Heart right ventricle (tissue), 16 donors: ENCODE measurements around the gene RAD51AP2. TPM values are rescaled to one million over a fixed set of nuclear protein-coding genes. Genes with fewer than 3 reads are reported as not detected.

Experiments
- ATAC-seq, 8 donors: fragments of 200-7000 bp; cut with Tn5 transposase; one replicate each; pipeline ENCODE4 v1.9.1; 2020; ENCODE audit warnings: mild to moderate bottlenecking in 8 of 8, moderate library complexity in 8 of 8, moderate number of reproducible peaks in 1 of 8
- DNase-seq, 2 donors: peaks; one replicate each; pipeline ENCODE4 v3.0.0-alpha.2; 2020
- H3K27ac ChIP-seq, 10 donors: fragments of 200-600 bp; sonication (generic) in 2 of 10; one replicate each; pipeline versions ENCODE4 v1.5.0 to v1.8.0; 2020 to 2022; ENCODE audit warnings: mild to moderate bottlenecking in 3 of 10
- H3K27me3 ChIP-seq, 7 donors: fragments of 200-600 bp; one replicate each; pipeline ENCODE4 v1.8.0; 2021 to 2022; ENCODE audit warnings: mild to moderate bottlenecking in 2 of 7
- H3K36me3 ChIP-seq, 9 donors: fragments of 200-600 bp; sonication (generic) in 1 of 9; one replicate each; pipeline versions ENCODE4 v1.5.0 to v1.8.0; 2020 to 2022; ENCODE audit warnings: mild to moderate bottlenecking in 2 of 9
- H3K4me1 ChIP-seq, 9 donors: fragments of 200-600 bp; sonication (generic) in 1 of 9; one replicate each; pipeline versions ENCODE4 v1.5.0 to v1.8.0; 2020 to 2022; ENCODE audit warnings: mild to moderate bottlenecking in 4 of 9
- H3K4me3 ChIP-seq, 10 donors: fragments of 200-600 bp; sonication (generic) in 2 of 10; one replicate each; pipeline versions ENCODE4 v1.5.0 to v1.8.0; 2020 to 2022; ENCODE audit warnings: mild to moderate bottlenecking in 7 of 10, moderate library complexity in 2 of 10
- H3K9me3 ChIP-seq, 11 donors: fragments of 200-600 bp in 10 of 11; sonication (generic) in 2 of 11; one replicate each; pipeline versions ENCODE4 v1.5.0 to v1.8.0; 2013 to 2022; ENCODE audit warnings: mild to moderate bottlenecking in 2 of 11, control low read depth in 1 of 11, moderate library complexity in 1 of 11
- WGBS, 2 donors: extraction: QIAGEN DNeasy Blood & Tissue Kit; methylation state at CpG; one replicate each; pipeline ENCODE4 v1.1.7; 2013; ENCODE audit warnings: inconsistent platforms in 1 of 2; 5-methylcytosine and 5-hydroxymethylcytosine counted together
- intact Hi-C, 10 donors: fragments of 100-400 bp; cut with DNase I; formaldehyde crosslinking; loops; one replicate each; pipeline versions ENCODE4 v1.11.1 to v1.14.2; 2022
- polyA plus RNA-seq, 2 donors: library from polyadenylated mRNA; stranded (reverse); fragments of 200-250 nt; gene quantifications; one replicate each; pipeline ENCODE4 v1.2.3, GENCODE V29; 2013
- total RNA-seq, 10 donors: library from RNA; stranded (reverse); fragmentation: NEBNext Ultra II Directional in 3 of 10; extraction: Animal tissue kit (Norgen Biotek cat#: 25700) in 3 of 10; gene quantifications; one replicate each; pipeline versions ENCODE4 v1.2.1 to v1.2.4, GENCODE V29; 2021 to 2023
- TF ChIP-seq, protein P1 (sequence below), 9 donors: fragments of 200-600 bp; sonication (generic) in 2 of 9; IDR thresholded peaks; one replicate each; pipeline versions ENCODE4 v1.5.0 to v1.8.0; 2021 to 2022; ENCODE audit warnings: antibody characterized with exemption in 9 of 9, mild to moderate bottlenecking in 5 of 9, moderate library complexity in 1 of 9
- donor health status: Arrhythmogenic right ventricular cardiomyopathy.
- donor health status: ischemic (EF 13 %, LVEDD 7.1; RV severe dilation, severe dysfunction).
- donor health status: healthy with polysubstance abuse.
- donor health status: DM: no; HTN: yes; CAD: no.
- donor health status: DM: no; HTN: no; CAD: no.
- donor health status: ischemic (EF 25% LVEDD 6.9; RV normal size, moderate dysfunction).
- donor health status: ischemic (EF 25% LVEDD 5.7; RV mildly dilated, moderate dysfunction).
- donor health status: healthy.
- donor health status: DM: yes; HTN: yes; CAD: no.
- donor health status: Ischemic cardiomyopathy.
- donor health status: ischemic (EF 35%, LVEDD 5.7; RV mildly dilated, moderate dysfunction).
- donor health status: nonischemic (EF 11% LVEDD 7.7; RV severe dilation, severe dysfunction).
- donor health status: DM: yes; HTN: yes; CAD: no.
- donor health status: PGD.
- donor health status: ischemic (EF 29% LVEDD 5.4; RV normal size, mild dysfunction).
- donor health status: nonischemic (EF 23%, LVEDD 6.1; RV moderate dilation, normal function).

The RAD51AP2 gene
- total and polyA plus RNA-seq, 12 donors = 0.03 to 0.49 (median 0.14) TPM; not detected in 1

DNA sequence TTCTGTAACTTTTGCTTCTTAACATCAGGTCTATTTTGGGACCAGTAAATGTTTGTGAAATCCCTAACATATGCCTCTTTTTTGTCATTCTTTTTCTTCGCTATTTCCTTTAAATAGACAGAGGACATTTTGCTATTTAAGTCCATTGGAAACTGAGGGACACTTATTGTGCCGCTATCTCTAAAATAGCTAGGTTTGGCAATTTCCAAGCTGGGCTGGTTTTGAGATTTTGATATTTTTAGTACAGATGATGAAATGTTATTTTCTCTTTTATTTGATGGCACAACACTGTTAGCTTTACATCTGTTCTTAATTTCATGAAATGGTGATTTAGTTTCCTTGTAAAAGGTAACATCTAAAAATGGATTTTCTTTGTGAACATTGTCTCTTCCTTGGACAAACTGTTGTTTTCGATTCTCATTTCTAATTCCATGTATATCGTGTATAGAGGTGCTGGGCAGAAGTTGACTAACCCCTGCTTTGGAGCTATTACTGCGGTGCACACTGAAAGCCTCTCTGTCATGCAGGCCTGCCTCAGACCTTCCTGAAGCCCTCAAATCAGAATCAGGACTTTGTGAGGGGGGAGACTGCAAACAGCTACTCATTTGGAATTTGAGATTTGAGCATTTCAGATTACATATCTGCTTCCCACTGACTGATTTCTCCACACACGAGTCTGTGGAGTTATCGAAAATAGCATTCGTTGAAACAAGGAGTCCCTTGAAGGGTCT, 594 bp downstream of the RAD51AP2 start:
- H3K27ac ChIP-seq = peak overlapping the region; percentile 69 to 91 (median 86)
- H3K9me3 ChIP-seq = no peaks in the 10 kb centered on the region
- H3K36me3 ChIP-seq = no peaks in the 10 kb centered on the region
- intact Hi-C loops = loop anchor here in 1 of 10 donors (1.0 kb wide), 1 partner anchor 22 kb away; no protein-coding TSS in a partner anchor
- H3K4me1 ChIP-seq = peaks cover 0 to 8% (median 5%) of the 10 kb centered on the region in 9 donors
- ATAC-seq (peak in 6 of 8 donors; percentile 34 to 70 (median 61)), DNase-seq (no peak)
- TF ChIP-seq, protein P1, sequence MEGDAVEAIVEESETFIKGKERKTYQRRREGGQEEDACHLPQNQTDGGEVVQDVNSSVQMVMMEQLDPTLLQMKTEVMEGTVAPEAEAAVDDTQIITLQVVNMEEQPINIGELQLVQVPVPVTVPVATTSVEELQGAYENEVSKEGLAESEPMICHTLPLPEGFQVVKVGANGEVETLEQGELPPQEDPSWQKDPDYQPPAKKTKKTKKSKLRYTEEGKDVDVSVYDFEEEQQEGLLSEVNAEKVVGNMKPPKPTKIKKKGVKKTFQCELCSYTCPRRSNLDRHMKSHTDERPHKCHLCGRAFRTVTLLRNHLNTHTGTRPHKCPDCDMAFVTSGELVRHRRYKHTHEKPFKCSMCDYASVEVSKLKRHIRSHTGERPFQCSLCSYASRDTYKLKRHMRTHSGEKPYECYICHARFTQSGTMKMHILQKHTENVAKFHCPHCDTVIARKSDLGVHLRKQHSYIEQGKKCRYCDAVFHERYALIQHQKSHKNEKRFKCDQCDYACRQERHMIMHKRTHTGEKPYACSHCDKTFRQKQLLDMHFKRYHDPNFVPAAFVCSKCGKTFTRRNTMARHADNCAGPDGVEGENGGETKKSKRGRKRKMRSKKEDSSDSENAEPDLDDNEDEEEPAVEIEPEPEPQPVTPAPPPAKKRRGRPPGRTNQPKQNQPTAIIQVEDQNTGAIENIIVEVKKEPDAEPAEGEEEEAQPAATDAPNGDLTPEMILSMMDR (IDR thresholded peaks at IDR 0.05) = no peak
- H3K4me3 ChIP-seq = peak overlapping the region; percentile 14 to 51 (median 43)
- 28 to 31% methylated on average over 8 of the region's 8 CpGs for WGBS, 2 donors
- H3K27me3 ChIP-seq = peaks cover 0 to 41% (median 0%) of the 10 kb centered on the region in 7 donors

DNA sequence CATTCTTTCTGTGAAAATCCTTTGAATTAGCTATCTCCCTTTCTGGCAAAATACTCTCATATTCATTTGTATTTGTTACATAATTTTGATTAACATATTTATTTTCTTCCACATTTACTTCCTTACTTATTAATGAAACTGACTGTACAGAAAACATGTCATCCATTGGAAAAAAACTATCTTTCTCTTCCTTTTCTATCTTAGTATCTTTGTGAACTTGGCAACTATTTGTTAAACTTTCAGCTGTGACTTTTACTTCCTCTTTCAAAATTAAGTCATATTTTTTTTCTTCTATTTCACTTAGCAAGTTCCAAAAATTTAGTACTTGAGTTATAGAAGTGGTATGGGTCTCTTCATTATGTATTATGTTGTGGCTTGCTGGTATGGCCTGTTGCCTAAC, 2.6 kb downstream of the RAD51AP2 start:
- intact Hi-C loops = no loop called here
- peaks cover 0 to 8% (median 5%) of the 10 kb centered on the region in 9 donors for H3K4me1 ChIP-seq
- ATAC-seq (no peak), DNase-seq (no peak)
- H3K27ac ChIP-seq = no peak overlapping the region
- H3K4me3 ChIP-seq = no peak overlapping the region
- H3K9me3 ChIP-seq = no peaks in the 10 kb centered on the region
- TF ChIP-seq, protein P1 (IDR thresholded peaks at IDR 0.05) = no peak
- no peaks in the 10 kb centered on the region for H3K36me3 ChIP-seq
- H3K27me3 ChIP-seq = peaks cover 0 to 38% (median 0%) of the 10 kb centered on the region in 7 donors

DNA sequence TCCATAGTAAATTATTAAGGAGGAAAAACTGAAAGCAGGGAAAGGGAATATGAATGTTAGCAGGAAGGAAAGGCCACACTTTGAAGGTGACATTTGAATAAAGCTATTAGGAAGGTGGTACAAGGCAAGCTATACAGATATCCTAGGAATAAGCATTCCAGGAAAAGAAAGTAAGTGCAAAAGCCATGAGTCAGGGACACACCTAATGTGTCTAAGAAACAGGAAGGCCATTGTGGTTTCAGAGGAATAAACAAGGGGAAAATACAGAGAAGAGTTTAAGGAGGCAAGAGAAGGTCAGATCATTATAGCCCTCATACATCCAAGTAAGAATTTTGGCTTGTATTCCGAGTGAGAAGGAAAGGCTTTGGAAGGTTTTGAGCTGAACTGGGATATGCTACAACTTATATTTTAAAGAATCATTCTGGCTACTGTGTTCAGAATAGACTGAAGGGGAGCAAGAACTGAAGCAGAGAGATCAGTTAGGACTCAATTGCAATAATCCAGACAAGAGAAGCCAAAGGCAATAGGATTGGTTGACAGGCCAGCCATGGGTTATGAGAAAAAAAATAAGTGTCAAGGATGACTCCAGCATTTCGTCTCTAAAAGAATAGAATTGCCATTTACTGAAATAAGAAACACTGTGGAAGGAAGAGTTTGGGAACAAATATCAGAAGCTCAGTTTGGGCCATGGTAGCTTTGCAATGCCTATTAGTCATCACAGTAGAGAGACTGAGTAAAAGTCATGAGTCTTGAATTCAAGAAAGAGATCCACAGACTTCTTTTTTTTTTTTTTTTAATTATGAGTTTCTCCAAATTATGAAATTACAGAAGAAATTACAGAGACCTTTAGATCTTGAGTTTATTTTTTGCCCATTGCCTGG, 11.3 kb downstream of the RAD51AP2 start:
- Histone ChIP-seq H3K27ac (no peak overlapping the region), H3K9me3 (no peaks in the 10 kb centered on the region), H3K36me3 (no peaks in the 10 kb centered on the region), H3K4me3 (no peak overlapping the region), H3K27me3 (no peaks in the 10 kb centered on the region), H3K4me1 (no peaks in the 10 kb centered on the region)
- ATAC-seq = no peak
- DNase-seq = no peak
- 70 to 72% methylated on average over 2 of the region's 2 CpGs for WGBS, 2 donors
- TF ChIP-seq, protein P1 (IDR thresholded peaks at IDR 0.05) = no peak
- intact Hi-C loops = no loop called here

DNA sequence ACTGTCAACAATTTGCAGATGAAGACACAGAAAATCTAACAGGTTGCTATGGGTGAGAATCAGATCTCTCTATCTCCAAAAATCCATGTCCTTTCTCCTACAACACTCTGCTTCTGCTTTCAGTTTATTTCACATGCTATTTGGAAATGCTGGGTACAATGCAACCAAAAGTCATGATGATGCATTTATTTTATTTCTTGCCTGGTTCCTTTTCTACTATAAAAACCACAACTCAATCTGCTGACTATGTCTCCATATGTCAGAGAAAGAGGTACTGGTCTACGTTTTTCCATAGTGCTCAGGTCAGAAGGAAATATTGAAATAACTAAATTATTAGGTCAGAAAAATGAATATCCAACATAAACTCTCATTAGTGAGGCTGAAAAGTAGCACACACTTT, 20.5 kb downstream of the RAD51AP2 start:
- Histone ChIP-seq H3K4me3 (no peak overlapping the region), H3K27me3 (no peaks in the 10 kb centered on the region), H3K36me3 (no peaks in the 10 kb centered on the region), H3K27ac (no peak overlapping the region), H3K4me1 (no peaks in the 10 kb centered on the region), H3K9me3 (no peaks in the 10 kb centered on the region)
- TF ChIP-seq, protein P1 (IDR thresholded peaks at IDR 0.05) = no peak
- intact Hi-C loops = loop anchor here in 1 of 10 donors (10.0 kb wide), 1 partner anchor 57 kb away; no protein-coding TSS in a partner anchor
- ATAC-seq (no peak), DNase-seq (no peak)
- WGBS, 2 donors = 52 to 59% methylated on average over 1 of the region's 1 CpG
